GM18858 (cell line): ENCODE data around the gene CCDC83.
A peak's percentile ranks its signal among the peaks of the same experiment; 100 is the strongest.
"Not testable (repeated sequence)": the region's sequence is repeated elsewhere in the genome, so short reads cannot be mapped to it uniquely, and the experiment has no call there.

ENCODE experiments used
- ATAC-seq: cut with Tn5 transposase; IDR thresholded peaks from one replicate; pipeline ENCODE4 v1.9.1; 2021; ENCODE audit not compliant: unreplicated experiment

Gene CCDC83

GRCh38 chr11:85835263-85835662, 19.9 kb upstream of the CCDC83 start:
- ATAC-seq: no peak

GRCh38 chr11:85835729-85836128, 19.5 kb upstream of the CCDC83 start:
- ATAC-seq: no peak

GRCh38 chr11:85840932-85841331, 14.3 kb upstream of the CCDC83 start:
- not testable (repeated sequence) for ATAC-seq

- ATAC-seq: no peak
Measured at GRCh38 chr11:85843929-85844328, 11.3 kb upstream of the CCDC83 start.

GRCh38 chr11:85844439-85845123, 10.6 kb upstream of the CCDC83 start:
- no peak for ATAC-seq

GRCh38 chr11:85845124-85845631, 10.0 kb upstream of the CCDC83 start:
- ATAC-seq: no peak

GRCh38 chr11:85847436-85847835, 7.7 kb upstream of the CCDC83 start:
- ATAC-seq: no peak

- no peak for ATAC-seq
Measured at GRCh38 chr11:85848006-85848405, 7.2 kb upstream of the CCDC83 start.

GRCh38 chr11:85848556-85848955, 6.6 kb upstream of the CCDC83 start:
- no peak for ATAC-seq

- not testable (repeated sequence) for ATAC-seq
Measured at GRCh38 chr11:85852754-85853153, 2.4 kb upstream of the CCDC83 start.

- ATAC-seq: not testable (repeated sequence)
Measured at GRCh38 chr11:85853541-85853940, 1.6 kb upstream of the CCDC83 start.

GRCh38 chr11:85854212-85854556, 999 bp upstream of the CCDC83 start:
- ATAC-seq: no peak

- peak; percentile 99 for ATAC-seq
Measured at GRCh38 chr11:85854557-85855340, 434 bp upstream of the CCDC83 start.

- no peak for ATAC-seq
Measured at GRCh38 chr11:85857098-85857497, 1.9 kb downstream of the CCDC83 start.

- ATAC-seq: not testable (repeated sequence)
Measured at GRCh38 chr11:85859541-85859940, 4.4 kb downstream of the CCDC83 start.

- ATAC-seq: no peak
Measured at GRCh38 chr11:85863855-85864254, 8.7 kb downstream of the CCDC83 start.

GRCh38 chr11:85866137-85866827, 11.1 kb downstream of the CCDC83 start:
- no peak for ATAC-seq

- no peak for ATAC-seq
Measured at GRCh38 chr11:85867751-85868150, 12.6 kb downstream of the CCDC83 start.

GRCh38 chr11:85869781-85870180, 14.6 kb downstream of the CCDC83 start:
- ATAC-seq: no peak

GRCh38 chr11:85874265-85874664, 19.1 kb downstream of the CCDC83 start:
- ATAC-seq: no peak

- no peak for ATAC-seq
Measured at GRCh38 chr11:85875505-85875904, 20.3 kb downstream of the CCDC83 start.

- no peak for ATAC-seq
Measured at GRCh38 chr11:85884581-85885021, 29.4 kb downstream of the CCDC83 start.
